Measurements from ENCODE around the gene ZNF784. TPM values are rescaled to one million over a fixed set of nuclear protein-coding genes. Genes with fewer than 3 reads are reported as not detected.

The ZNF784 gene
- total and polyA plus RNA-seq, 2 donors (not counting 1 experiment from before 2014, with no cell fraction given): 1.6 to 5.6 TPM

DNA sequence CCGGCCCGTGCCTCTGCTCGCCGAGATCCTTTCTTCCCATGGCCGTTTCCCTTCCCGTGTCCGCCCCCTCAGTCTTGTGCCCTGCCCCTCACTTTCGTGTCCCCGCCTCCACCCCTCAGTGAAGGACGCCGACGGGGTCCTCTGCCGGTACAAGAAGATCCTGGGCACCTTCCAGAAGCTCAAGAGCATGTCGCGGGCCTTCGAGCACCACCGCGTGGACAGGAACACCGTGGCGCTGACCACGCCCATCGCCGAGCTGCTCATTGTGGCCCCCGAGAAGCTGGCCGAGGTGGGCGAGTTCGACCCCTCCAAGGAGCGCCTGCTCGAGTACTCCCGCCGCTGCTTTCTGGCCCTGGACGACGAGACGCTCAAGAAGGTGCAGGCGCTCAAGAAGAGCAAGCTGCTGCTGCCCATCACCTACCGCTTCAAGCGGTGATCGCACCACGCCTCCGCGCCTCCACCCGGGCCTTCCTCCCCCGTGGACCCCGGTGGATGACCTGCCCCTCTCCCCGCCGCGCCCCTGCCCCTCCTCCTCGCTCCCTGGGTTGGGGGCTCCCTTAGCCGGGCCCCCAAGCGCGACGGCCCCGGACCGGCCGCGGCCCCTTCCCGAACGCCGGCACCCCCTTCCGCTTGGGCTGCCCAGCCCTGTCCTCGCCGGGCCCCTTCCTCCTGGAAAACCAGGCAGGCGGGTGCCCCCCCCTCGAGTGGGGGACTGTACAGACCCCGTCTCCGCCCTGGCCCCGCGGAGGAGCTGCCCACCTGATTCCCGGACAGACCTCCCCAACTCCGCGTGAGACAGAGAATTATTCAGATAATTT, 28.2 kb upstream of the ZNF784 start:
- DNase-seq (ENCODE audit: low read depth in 2 of 2): no peak
- peaks cover 11% of the 10 kb centered on the region for H3K36me3 ChIP-seq (ENCODE audit: control insufficient read depth, insufficient read depth, low read length)
- peaks cover 10% of the 10 kb centered on the region for H3K4me1 ChIP-seq (ENCODE audit: control insufficient read depth, extremely low read depth, insufficient read depth, low read length)
- H3K4me3 ChIP-seq (replicated peaks in 1 of 4; ENCODE audit: control extremely low read depth in 1 of 4, insufficient read depth in 1 of 4, low read depth in 3 of 4, low read length in 4 of 4): no peak overlapping the region
- no peak for TF ChIP-seq EZH2 (IDR thresholded peaks at IDR 0.05; ENCODE audit: low read length, missing control alignments)
- TF ChIP-seq CTCF (conservative IDR thresholded peaks at IDR 0.05 in 1 of 2, IDR thresholded peaks at IDR 0.05 in 1 of 2; ENCODE audit: low read depth in 1 of 2, low read length in 2 of 2): no peak
- H4K20me1 ChIP-seq (ENCODE audit: control insufficient read depth, extremely low read depth, insufficient read depth, low read length): no peaks in the 10 kb centered on the region
- H3K9ac ChIP-seq (ENCODE audit: insufficient read depth, low read length): no peak overlapping the region
- H3K4me2 ChIP-seq (ENCODE audit: extremely low read depth, insufficient read depth, low read length): no peak overlapping the region
- H3K9me3 ChIP-seq (ENCODE audit: control insufficient read depth, insufficient read depth, low read depth, low read length): no peaks in the 10 kb centered on the region
- no peak overlapping the region for H2AFZ ChIP-seq (ENCODE audit: low read length)
- H3K27me3 ChIP-seq (ENCODE audit: control insufficient read depth, insufficient read depth, low read length): no peaks in the 10 kb centered on the region
- H3K27ac ChIP-seq (ENCODE audit: insufficient read depth, low read length): no peak overlapping the region
- H3K79me2 ChIP-seq (ENCODE audit: control insufficient read depth, insufficient read depth, low read length): peaks cover 25% of the 10 kb centered on the region

- no peak for DNase-seq (ENCODE audit: low read depth in 2 of 2)
- no peak overlapping the region for H3K27ac ChIP-seq (ENCODE audit: insufficient read depth, low read length)
Measured at GRCh38 chr19:55651236-55651635, 26.9 kb upstream of the ZNF784 start.

More at GRCh38 chr19:55651236-55651635, 26.9 kb upstream of the ZNF784 start:
- Histone ChIP-seq H3K9me3 (ENCODE audit: control insufficient read depth, insufficient read depth, low read depth, low read length) (no peaks in the 10 kb centered on the region), H3K9ac (ENCODE audit: insufficient read depth, low read length) (no peak overlapping the region), H3K27me3 (ENCODE audit: control insufficient read depth, insufficient read depth, low read length) (no peaks in the 10 kb centered on the region), H2AFZ (ENCODE audit: low read length) (no peak overlapping the region), H4K20me1 (ENCODE audit: control insufficient read depth, extremely low read depth, insufficient read depth, low read length) (no peaks in the 10 kb centered on the region), H3K4me3 (replicated peaks in 1 of 4; ENCODE audit: control extremely low read depth in 1 of 4, insufficient read depth in 1 of 4, low read depth in 3 of 4, low read length in 4 of 4) (no peak overlapping the region), H3K4me1 (ENCODE audit: control insufficient read depth, extremely low read depth, insufficient read depth, low read length) (no peaks in the 10 kb centered on the region), H3K4me2 (ENCODE audit: extremely low read depth, insufficient read depth, low read length) (no peak overlapping the region), H3K36me3 (ENCODE audit: control insufficient read depth, insufficient read depth, low read length) (peaks cover 7% of the 10 kb centered on the region), H3K79me2 (ENCODE audit: control insufficient read depth, insufficient read depth, low read length) (peaks cover 12% of the 10 kb centered on the region)
- TF ChIP-seq CTCF (conservative IDR thresholded peaks at IDR 0.05 in 1 of 2, IDR thresholded peaks at IDR 0.05 in 1 of 2; ENCODE audit: low read depth in 1 of 2, low read length in 2 of 2) (no peak), EZH2 (IDR thresholded peaks at IDR 0.05; ENCODE audit: low read length, missing control alignments) (no peak)

All from fibroblast of lung (primary cell).